HG03064 (cell line): Measurements from ENCODE around the gene MTERF4.

ENCODE experiments used
- ATAC-seq: cut with Tn5 transposase; IDR thresholded peaks from one replicate; pipeline ENCODE4 v1.9.1; 2021; ENCODE audit warnings: low read depth; ENCODE audit not compliant: unreplicated experiment

MTERF4 gene

DNA sequence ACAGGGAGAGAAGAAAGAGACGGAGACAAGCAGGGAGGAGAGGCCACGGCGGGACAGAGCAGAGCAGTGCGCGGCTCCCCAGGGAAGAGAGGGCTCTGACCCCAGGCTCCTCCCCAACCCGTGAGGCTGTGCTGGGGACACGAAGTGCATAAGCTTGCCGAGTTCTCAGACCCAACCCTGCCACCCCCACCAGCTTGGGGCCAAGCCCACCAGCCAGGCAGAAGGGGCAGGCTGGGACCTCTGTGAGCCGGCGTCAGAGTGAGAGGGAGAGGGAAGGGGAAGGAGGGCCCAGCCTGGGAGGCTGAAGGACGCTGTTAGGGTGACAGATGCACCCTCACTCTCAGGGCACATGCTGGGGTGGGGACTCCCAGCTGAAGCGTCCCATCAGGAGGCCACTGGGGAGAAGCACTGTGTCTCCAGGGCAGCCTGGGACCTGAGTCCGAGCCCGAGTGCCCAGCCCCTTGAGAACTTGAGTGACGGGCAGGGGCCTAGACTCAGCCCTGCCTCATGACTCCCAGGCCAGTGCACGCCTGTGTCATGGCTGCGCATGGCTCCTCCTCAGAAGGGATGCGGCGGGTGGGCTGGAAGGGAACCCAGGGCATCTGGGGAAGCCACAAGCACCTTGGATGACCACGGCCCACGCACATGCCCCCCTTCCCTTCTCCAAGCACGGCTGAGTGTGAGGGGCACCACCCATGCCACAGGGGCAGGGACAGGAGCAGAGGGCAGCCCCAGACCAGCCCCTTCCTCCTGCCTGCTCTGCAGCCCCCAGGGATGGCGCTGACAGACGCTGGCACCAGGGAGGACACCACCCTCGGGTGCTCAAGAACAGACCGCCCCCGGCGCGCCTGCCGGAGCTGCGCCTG, 31.0 kb downstream of the MTERF4 start:
- no peak for ATAC-seq

DNA sequence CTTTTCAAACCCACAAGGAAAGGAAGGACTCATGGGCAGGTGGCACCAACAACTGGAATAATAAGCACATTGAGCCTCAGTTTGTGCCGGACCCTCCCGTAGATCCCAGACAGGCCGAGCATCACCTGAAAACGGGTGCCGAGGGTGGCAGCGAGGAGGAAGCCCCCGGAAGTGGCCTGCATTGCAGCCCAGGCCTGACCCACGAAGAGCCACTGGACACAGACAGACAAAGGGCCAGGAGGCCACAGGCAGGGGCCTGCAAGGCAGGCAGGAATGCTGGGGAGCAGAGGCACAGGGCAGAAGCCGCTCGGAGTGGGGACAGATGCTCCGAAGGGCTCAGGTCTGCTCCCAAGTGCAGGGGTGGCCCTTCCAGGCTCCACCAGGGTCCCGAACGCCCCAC, 31.7 kb downstream of the MTERF4 start:
- no peak for ATAC-seq

DNA sequence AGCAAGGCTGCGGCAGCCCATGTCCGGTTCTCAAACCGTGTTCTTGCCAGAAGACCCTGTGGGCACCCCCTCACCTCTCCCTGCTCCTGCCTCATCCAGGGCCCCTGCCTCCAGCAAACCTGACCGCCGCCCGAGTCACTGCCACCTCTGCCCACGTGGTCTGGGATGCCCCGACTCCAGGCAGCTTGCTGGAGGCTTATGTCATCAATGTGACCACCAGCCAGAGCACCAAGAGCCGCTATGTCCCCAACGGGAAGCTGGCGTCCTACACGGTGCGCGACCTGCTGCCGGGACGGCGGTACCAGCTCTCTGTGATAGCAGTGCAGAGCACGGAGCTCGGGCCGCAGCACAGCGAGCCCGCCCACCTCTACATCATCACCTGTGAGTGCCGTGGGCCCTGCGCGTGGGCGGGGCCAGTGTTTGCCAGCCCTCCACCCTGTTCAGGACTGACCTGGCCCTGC, 32.2 kb downstream of the MTERF4 start:
- no peak for ATAC-seq

DNA sequence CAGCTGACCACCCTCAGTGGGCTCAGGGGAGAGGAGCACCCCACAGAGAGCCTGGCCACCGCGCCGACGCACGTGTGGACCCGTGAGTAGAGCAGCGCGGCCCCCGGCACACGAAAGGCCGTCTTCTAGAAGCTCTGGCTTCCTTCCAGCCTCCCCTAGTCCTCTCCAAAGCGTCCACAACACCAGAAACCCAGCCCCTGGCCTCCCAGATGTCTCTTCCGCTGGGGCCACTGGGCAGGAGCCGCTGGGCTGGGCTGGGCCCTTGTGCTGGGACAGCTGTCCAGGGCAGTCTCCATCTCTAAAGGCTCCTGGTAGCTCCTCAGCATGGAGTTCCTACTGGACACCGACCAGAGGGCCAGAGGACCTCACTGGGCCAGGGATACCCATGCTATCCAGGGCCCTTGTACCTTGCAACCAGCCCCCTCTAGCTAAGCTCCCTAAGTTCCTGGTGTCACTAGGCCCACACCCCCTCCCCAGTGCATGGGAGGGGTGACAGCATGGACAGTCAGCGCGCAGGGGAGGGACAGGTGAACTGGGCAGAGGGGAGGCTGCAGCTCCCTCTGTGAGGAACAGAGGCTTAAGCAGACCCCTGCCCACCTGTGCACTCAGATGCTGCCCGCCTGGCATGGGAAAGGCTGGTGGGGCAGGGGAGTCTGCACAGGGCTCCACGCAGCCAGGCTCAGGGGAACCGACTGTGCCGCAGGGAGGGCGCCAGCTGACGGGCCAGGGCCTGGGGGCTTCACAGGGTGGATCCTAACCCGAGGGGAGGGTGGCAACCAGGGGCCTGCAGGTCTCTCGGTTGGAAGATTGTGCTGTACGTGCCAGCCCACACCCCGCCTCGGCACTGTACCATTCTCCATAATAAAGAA, 32.9 kb downstream of the MTERF4 start:
- no peak for ATAC-seq

DNA sequence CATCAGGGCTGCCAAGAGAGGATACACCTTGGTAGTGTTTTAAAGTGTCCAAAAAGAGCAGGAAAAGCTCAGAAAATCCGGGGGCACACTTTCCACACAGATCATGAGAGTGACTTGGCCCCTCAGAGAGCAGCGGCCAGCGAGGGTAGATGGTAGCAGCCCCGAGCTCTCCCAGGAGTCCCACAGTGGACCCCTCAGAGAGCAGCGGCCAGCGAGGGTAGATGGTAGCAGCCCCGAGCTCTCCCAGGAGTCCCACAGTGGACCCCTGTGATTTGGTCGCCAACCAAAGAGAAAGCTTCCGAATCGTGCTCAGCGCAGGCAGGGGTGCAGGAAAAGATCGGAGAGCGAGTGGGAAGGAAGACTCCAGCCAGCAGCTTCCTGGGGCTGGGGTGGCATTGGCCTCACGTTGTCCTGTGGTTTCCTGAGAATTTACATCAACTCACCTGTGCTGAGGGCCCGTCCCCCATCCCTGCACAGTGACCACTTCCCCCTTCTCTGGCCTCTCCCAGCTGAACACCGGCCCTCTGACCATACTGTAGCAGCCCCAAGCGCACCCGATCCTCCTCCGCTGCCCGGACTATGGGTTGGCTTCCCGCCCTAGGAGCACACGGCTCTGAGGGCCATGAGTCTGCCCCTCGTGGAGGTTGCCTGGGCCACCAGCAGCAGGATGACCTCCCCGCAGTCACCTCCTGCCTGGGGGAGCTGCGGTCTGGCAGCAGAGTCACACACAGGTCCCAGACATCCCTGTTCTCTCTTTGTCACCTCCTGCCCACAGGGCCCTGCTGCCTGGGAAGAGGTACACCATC, 33.7 kb downstream of the MTERF4 start:
- ATAC-seq, result no peak

DNA sequence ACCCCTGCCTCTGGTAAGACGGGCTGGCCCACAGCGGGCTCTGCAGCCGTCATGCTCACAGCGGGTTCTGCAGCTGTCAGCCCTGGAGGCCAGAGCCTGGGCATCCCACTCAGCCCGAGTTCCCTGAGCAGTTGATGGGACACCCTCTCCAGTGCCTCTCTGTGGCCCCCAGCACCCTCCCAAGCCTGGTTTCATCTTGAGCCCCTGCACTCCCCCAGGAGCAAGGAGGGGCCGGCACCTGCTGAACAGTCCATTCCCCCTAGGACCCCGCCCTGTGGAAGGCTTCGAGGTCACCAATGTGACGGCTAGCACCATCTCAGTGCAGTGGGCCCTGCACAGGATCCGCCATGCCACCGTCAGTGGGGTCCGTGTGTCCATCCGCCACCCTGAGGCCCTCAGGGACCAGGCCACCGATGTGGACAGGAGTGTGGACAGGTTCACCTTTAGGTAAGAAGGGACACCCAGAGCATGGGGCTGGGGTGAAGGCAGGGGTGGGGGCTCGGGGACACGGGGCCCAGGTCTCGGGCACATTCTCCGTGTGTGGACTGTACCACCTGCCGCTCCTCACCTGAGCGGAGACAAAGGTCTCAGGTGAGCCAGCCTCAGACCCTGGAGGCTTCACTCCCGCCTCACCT, 34.5 kb downstream of the MTERF4 start:
- no peak for ATAC-seq

DNA sequence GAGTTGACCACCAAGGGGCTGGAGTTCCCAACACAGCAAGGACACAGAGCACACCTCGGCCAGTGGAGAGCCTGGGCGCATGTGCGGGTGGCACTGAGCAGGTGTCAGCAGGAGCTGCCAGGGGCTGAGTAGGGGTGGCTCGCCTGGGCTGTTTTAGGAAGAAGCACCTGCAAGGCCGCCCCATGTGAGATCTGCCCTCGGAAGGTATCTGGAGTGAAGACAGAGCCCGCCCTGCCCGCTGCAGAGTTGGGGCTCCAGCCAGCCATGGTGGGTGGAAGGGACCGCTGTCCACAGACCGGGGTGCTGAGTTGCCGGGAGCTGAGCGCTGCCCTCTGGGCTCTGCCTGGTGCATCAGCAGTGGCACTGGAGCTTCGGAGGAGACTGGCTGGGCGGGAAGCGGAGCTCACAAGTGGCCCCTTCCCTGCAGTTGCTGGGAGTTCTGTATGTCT, 35.2 kb downstream of the MTERF4 start:
- ATAC-seq, result no peak

DNA sequence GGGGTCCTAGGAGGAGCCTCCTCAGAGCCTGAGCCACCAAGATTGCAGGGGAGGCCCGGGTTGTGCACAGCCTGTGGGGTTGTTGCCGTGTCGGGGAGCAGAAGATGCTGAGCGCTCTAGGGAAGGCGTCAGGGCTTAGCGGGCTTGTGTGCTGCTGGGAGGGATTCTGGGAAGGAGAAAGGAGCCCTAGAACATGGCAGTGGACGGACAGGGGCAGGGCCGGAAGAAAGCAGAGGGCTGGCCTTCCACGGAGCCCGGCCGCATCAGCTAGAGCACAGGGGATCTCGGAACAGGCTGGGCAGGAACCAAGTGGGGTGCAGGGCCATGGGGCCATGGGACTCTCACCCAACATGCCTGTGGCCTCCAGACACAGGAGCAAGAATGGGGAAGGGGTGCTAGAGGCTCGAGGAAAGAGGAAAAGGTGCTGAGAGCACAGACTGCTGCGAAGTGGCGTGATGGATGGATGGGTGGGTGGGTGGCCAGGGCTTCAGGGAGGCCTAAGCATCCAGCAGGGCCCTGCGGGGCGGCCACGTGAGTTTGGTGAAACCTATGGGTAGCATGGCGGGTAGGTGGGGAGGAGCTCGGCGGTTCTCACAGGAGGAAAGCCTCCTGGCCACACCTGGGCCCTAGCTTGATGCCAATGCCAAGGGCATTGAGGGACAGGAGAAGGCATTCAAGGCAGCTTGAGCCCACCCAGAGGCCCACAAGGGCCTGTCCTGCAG, 35.8 kb downstream of the MTERF4 start:
- ATAC-seq, result no peak

DNA sequence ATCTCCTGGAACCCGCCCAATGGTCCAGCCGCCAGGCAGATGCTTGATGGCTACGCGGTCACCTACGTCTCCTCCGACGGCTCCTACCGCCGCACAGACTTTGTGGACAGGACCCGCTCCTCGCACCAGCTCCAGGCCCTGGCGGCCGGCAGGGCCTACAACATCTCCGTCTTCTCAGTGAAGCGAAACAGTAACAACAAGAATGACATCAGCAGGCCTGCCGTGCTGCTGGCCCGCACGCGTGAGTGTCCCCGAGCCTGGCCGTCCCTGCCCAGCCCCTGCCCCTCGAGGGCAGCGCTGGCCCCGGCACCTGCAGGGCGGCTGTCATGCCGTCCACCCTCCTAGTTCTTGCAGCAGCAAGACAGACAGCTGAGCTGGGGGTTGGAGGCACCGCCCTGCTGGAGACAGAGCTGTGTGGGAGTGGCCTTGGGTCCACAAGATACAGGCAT, 36.7 kb downstream of the MTERF4 start:
- ATAC-seq, result no peak

DNA sequence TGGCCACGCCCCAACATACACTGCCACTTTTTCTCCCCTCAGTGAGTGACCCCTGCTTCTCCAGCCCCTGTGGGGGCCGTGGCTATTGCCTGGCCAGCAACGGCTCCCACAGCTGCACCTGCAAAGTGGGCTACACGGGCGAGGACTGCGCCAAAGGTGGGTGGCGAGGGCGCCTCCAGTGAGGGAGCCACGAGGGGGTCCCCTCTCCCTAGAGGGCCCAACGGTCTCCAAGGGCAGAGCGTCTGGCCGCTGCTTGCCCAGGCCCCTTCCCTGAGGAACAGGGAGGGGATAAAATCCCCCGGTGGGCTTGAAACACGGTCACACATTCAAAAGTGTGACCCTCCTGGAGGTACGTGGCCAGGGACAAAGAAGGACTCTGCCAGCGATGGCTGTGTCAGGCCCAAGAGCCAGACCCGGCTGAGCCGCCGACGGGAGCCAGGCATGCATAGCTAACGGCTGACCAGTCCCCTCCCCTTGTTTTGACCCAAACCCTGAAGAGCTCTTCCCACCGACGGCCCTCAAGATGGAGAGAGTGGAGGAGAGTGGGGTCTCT, 37.2 kb downstream of the MTERF4 start:
- no peak for ATAC-seq

DNA sequence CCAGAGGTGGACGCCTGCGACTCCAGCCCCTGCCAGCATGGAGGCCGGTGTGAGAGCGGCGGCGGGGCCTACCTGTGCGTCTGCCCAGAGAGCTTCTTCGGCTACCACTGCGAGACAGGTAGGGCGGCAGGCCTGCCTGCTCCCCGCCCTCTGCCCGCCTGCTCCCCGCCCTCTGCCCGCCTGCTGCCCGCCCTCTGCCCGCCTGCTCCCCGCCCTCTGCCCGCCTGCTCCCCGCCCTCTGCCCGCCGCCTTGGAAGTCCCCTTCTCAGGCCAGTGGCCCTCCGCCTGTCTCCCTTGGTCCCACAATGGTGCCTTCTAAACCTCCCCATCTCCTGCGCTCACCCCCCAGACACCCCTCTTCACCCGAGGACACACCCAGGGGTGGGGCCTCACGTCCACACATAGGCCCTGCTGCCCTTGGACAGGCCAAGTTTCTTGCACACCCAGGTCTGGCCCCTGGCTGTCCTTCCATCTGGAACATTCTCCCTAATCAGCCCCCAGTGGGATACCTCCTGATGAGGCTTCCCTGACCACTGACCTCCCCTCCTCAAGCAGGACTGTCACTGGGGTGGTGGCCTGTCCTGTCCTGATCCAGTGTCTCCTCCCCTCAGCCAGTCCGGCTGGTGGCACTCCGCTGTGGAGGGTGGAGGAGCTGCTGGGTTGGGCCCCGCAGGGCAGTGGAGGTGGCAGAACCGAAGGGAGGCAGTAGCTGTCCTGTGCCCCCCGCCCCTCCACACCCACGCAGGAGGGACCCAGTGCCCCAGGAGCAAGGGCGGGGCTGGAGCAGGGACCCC, 37.9 kb downstream of the MTERF4 start:
- ATAC-seq, result no peak

DNA sequence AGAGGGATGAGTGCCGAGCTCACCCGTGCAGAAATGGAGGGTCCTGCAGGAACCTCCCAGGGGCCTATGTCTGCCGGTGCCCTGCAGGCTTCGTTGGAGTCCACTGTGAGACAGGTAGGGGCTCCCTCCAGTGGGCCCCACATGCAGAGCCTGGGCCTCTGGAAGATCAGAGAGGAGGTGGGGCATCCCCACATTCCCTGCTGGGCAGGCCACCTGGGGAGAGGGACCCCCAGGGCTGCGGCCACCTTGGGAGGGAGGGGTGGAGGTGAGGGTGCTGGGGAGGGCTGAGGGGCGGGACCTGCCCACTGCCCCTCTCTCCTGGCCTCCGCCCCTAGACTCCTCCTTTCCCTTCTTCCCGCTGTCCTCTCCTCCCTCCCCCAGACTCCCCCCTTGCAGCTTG, 38.5 kb downstream of the MTERF4 start:
- no peak for ATAC-seq

DNA sequence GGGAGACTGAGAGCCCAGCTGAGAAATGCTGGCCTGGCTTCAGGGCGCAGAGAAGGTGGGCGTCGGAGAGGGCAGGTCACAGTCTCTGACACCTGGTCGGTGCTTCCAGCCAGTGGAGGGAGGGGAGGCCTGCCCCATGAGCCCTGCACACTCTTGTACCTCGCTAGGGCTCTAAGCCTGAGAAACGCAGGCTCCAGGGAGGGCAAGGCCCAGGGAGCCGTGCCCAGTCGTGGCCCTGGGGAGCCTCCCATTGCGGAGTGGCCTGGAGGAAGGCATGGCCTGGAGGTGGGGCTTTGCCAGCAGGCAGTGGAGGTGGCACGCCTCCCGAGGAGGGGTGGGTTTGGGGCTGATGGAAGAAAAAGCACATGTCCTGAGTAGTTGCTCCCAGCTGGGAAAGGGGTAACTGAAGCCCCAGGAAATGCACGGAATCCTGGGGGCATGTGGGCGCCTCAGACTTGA, 39.0 kb downstream of the MTERF4 start:
- ATAC-seq, result no peak

DNA sequence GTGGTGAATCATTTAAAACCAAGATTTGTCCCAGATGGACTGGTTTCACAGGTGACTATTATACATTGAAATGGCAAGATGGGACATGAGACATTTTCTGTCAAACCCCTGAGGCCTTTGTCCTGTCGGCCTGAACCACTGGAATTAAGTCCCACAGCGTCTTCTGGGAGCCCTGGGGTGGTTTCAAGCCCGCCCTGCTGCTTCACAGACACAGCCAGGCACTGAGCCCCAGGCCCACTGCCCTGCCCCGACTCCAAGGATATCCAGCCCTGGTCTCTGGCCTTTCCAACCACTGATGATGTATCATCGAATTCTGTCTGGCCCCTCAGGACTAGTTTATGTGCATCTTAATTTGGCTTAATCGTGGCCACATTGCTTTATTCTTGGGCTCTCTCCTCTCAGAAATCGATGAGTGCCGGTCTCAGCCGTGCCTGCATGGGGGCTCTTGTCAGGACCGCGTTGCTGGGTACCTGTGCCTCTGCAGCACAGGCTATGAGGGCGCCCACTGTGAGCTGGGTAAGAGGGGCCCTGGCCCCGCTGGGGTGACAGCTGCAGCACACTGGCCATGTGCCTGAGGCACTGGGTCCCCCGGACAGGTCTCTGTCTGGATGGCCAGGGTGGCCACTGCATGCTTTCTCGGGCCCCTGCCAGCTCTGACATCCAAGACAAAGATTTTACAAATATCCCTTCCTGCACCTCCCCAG, 39.5 kb downstream of the MTERF4 start:
- ATAC-seq, result no peak

DNA sequence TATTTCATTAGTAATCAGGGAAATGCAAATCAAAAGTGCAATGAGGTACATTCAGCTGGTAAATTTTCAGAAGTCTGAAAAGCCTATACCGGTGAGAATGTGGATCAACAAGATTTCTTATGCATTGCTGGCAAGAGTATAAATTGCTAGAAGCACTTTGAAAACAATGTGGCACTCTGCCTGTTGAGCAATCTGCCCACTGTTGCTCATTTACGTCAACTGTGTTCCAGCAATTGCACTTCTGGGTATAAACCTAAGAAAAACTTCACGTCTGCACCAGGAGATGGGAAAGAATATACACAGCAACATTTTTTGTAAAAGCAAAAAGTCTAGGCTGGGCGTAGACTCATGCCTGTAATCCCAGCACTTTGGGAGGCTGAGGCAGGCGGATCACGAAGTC, 40.8 kb downstream of the MTERF4 start:
- ATAC-seq, result no peak

DNA sequence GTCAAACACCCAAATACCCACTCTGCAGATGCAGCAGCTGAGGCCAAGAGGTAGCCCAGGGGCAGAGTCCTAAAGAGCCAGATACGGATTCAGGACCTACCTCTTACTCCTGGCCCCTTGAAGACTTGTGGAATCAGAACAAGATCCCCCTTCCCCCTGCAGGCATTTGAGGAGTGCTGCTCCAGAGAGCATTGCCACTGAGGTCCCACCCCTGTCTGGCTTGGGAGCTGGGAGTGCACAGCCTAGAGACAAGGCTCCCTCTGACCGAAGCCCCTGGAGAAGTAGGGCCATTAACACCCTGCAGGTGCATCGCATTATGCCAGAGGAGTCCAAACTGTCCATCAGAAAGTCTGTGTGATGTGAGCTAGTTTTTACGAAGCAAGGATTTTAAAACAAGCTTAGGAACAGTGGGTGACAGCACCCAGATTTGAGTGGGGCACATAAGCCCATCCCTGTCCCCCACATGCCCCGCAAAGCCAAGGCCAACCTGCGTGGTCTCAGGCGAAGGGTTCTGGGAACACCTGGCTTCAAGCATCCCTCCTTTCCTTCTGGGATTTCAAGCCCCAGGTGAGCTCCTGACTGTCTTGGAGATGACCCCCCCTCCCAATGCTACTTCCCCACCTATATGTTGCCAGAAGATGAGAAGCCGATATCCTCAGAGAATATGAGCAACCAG, 48.4 kb downstream of the MTERF4 start:
- no peak for ATAC-seq

DNA sequence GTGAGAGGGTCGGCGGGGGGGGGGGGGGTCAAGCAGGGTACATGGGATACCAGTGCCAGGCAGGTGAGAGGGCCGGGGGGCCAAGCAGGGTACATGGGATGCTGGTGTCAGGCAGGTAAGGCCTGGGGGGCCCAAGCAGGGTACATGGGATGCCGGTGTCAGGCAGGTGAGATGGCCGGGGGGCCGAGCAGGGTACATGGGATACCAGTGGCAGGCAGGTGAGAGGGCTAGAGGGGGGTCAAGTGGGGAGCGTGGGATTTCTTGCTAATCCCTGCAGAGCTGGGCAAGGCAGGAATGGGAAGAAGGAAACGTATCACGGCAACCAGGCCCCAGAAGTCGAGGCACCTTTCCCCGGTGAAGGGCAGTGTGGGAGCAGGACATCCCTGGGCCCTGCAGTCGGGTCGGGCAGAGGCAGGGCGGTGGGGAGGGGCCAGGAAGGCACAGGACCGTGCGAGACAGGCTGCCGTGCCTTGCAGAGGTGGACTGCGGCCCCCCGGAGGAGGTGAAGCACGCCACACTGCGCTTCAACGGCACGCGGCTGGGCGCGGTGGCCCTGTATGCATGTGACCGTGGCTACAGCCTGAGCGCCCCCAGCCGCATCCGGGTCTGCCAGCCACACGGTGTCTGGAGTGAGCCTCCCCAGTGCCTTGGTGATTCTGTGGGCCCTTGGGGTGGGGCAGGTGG, 49.3 kb downstream of the MTERF4 start:
- ATAC-seq, result no peak
